ENCODE data around the gene ABITRAM. TPM values are rescaled to one million over a fixed set of nuclear protein-coding genes. Genes with fewer than 3 reads are reported as not detected.

ABITRAM gene
- total RNA-seq, 1 donor from 2014 or later = 12.2 TPM

DNA sequence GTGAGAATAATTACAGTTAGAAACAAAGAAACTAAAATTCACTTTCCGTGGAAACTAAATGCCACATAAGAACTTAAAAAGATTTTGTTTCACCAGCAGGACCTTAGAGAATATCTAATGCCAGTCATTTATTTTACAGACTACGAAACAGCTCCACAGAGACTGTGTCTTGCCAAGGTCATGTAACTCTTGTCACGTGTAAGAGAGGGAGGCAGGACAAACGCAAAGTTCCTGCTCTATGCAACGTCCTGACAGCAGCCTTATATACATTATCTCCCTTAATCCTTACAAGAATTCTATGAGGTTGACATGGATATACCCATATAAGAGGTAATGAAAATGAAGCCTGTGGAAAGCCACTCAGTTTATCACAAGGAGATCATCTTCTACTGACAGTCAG, 39.7 kb downstream of the ABITRAM start:
- no peaks in the 10 kb centered on the region for H3K27me3 Mint-ChIP-seq (ENCODE audit: low read depth)
- H3K36me3 Mint-ChIP-seq (ENCODE audit: low read depth) = peaks cover 23% of the 10 kb centered on the region
- intact Hi-C loops (cut with micrococcal nuclease) = no loop called here
- H3K4me3 Mint-ChIP-seq (ENCODE audit: low read depth) = no peak overlapping the region
- peaks cover 11% of the 10 kb centered on the region for H3K9me3 Mint-ChIP-seq
- H3K4me1 Mint-ChIP-seq (ENCODE audit: low read depth) = no peaks in the 10 kb centered on the region
- DNase-seq (ENCODE audit: low spot score) = no peak
- H3K27ac Mint-ChIP-seq = no peak overlapping the region

DNA sequence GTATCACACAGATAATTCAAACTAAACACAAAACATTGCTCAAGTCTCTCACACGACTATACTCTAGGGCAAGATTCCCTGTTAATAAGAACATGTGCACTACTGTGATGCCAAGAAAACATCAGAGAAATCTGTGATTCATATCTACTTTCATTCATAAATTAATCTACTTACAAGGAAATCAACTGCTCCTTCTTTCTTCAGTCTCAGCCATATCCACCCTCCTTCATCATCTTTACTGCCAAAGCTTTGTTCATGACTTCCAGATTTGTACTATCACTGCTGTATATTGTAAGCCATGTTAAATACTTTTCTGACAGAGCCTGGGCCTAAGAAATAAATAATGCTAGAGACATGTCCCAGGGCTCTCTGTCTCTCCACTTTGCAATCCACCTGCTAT, 44.0 kb downstream of the ABITRAM start:
- Mint-ChIP-seq H3K36me3 (ENCODE audit: low read depth) (peaks cover 10% of the 10 kb centered on the region), H3K4me1 (ENCODE audit: low read depth) (no peaks in the 10 kb centered on the region), H3K27me3 (ENCODE audit: low read depth) (no peaks in the 10 kb centered on the region), H3K4me3 (ENCODE audit: low read depth) (no peak overlapping the region), H3K27ac (no peak overlapping the region), H3K9me3 (no peaks in the 10 kb centered on the region)
- intact Hi-C loops (cut with micrococcal nuclease) = no loop called here
- no peak for DNase-seq (ENCODE audit: low spot score)

DNA sequence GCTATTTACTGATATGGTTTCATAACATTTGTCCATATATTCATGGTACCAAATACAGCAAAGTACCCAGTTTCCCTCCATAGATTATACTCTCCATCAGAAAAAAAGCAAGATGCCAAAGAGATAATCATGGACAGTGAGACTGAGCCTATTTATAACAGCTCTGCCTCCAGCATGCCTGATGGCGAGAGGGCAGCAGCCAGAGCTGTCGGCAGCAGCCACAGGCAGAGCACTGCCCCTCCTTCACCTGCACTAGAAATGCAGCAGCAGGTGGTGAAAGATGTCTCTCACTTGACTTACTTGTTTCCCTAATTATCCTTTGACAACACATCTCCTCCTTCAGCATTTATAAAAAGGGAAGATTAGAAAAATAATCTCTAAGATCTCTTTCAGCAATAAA, 46.7 kb downstream of the ABITRAM start:
- H3K4me3 Mint-ChIP-seq (ENCODE audit: low read depth) = no peak overlapping the region
- no peaks in the 10 kb centered on the region for H3K9me3 Mint-ChIP-seq
- H3K36me3 Mint-ChIP-seq (ENCODE audit: low read depth) = peaks cover 10% of the 10 kb centered on the region
- DNase-seq (ENCODE audit: low spot score) = no peak
- H3K27me3 Mint-ChIP-seq (ENCODE audit: low read depth) = no peaks in the 10 kb centered on the region
- intact Hi-C loops (cut with micrococcal nuclease) = no loop called here
- H3K27ac Mint-ChIP-seq = no peak overlapping the region
- H3K4me1 Mint-ChIP-seq (ENCODE audit: low read depth) = no peaks in the 10 kb centered on the region

DNA sequence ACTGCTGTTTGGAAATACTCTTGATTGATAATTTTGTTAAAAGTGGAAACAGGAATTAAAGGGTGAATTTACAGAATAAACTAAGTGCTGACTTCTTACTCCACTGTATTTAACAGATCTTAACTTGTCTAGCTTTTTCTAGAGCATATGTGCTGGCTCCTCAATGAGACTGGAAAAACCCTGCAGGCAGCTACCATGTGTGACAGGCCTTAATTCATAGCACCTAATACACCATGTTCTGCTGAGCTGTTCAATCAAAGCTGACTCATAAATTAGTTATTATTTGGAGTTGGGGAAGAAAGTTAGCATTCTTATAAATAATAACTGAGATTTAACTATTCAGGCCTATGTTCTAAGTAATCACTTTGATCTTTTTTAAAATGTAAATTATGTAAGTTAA, 49.7 kb downstream of the ABITRAM start:
- intact Hi-C loops (cut with micrococcal nuclease) = no loop called here
- Mint-ChIP-seq H3K9me3 (peaks cover 5% of the 10 kb centered on the region), H3K4me1 (ENCODE audit: low read depth) (no peaks in the 10 kb centered on the region), H3K36me3 (ENCODE audit: low read depth) (peaks cover 11% of the 10 kb centered on the region), H3K27ac (no peak overlapping the region), H3K4me3 (ENCODE audit: low read depth) (no peak overlapping the region), H3K27me3 (ENCODE audit: low read depth) (no peaks in the 10 kb centered on the region)
- DNase-seq (ENCODE audit: low spot score) = no peak

Other genes starting within 250 kb of the ABITRAM start
- 0.11 TPM in 1 of 2 replicates, not detected in the other for gene ACTL7B, start 78.4 kb upstream of the ABITRAM start, total RNA-seq
- not detected in 2 replicates for gene ACTL7A, start 72.1 kb upstream of the ABITRAM start, total RNA-seq
- gene ELP1, start 276 bp upstream of the ABITRAM start, total RNA-seq = 31.7 and 32.7 TPM in 2 replicates
- gene CTNNAL1, start 79.1 kb downstream of the ABITRAM start, total RNA-seq = 19.8 and 21.6 TPM in 2 replicates
- gene TMEM245, start 185.5 kb downstream of the ABITRAM start, total RNA-seq = 24.0 and 25.8 TPM in 2 replicates
- gene FRRS1L, start 232.8 kb downstream of the ABITRAM start, total RNA-seq = not detected in 2 replicates

All from activated T-helper 2 cell treated with anti-CD3 and anti-CD28 coated beads, Interferon-gamma antibody, Interleukin-2, Interleukin-4, amounts not matched to agents 10 μg/mL and 5 μg/mL and 100 μg/mL, durations not matched to agents 14 hours and 24 hours and 36 hours (primary cell).